ENCODE data around the gene EDEM1. TPM values are rescaled to one million over a fixed set of nuclear protein-coding genes. Genes with fewer than 3 reads are reported as not detected.
"Not testable (repeated sequence)": the region's sequence is repeated elsewhere in the genome, so short reads cannot be mapped to it uniquely, and the experiment has no call there.

EDEM1 gene
- total RNA-seq, 1 experiment from 2014 or later: 22.4 TPM

DNA sequence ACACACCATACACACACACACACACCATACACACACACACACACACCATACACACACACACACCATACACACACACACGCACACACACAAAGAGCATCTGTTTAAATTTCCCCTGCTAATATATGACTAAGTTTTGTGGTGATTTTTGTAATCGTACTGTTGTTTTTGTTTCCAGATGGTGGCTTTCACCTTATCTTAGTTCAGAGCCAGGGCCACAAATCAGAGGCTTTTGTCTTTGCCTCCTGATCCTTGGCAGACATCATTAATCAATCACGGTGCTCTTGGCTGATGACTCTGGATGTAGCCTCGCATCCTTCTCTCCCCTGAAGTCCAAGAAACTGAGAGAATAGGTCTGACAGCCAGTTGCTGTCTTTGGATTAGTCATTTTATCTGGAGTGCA, 52.1 kb downstream of the EDEM1 start:
- H3K4me1 Mint-ChIP-seq: no peaks in the 10 kb centered on the region
- peaks cover 16% of the 10 kb centered on the region for H3K27me3 Mint-ChIP-seq (ENCODE audit: low read depth)
- ATAC-seq: no peak
- H3K4me3 Mint-ChIP-seq: no peak overlapping the region
- peaks cover 44% of the 10 kb centered on the region for H3K9me3 Mint-ChIP-seq
- no peak for TF ChIP-seq MLX (CRISPR knock-in tag; IDR thresholded peaks at IDR 0.05)
- TF ChIP-seq ZNF532 (CRISPR knock-in tag; IDR thresholded peaks at IDR 0.05; ENCODE audit: borderline replicate concordance): no peak
- peaks cover 21% of the 10 kb centered on the region for H3K36me3 Mint-ChIP-seq
- ChIA-PET POLR2A (no interaction called here), CTCF (no interaction called here)
- H3K27ac Mint-ChIP-seq: no peak overlapping the region
- DNase-seq (ENCODE audit: low spot score): no peak

- ATAC-seq (no peak), DNase-seq (ENCODE audit: low spot score) (no peak)
- POLR2A ChIA-PET: no interaction called here
- Mint-ChIP-seq H3K27me3 (ENCODE audit: low read depth) (peaks cover 16% of the 10 kb centered on the region), H3K4me1 (no peaks in the 10 kb centered on the region), H3K36me3 (peaks cover 21% of the 10 kb centered on the region), H3K9me3 (peaks cover 54% of the 10 kb centered on the region), H3K4me3 (no peak overlapping the region), H3K27ac (no peak overlapping the region)
- TF ChIP-seq ATF6 (CRISPR knock-in tag; IDR thresholded peaks at IDR 0.05) (no peak), NR3C1 (CRISPR knock-in tag; conservative IDR thresholded peaks at IDR 0.05; ENCODE audit: low read depth) (no peak), ZBTB21 (CRISPR knock-in tag; IDR thresholded peaks at IDR 0.05; ENCODE audit: borderline replicate concordance) (no peak), GRHL2 (CRISPR knock-in tag; IDR thresholded peaks at IDR 0.05; ENCODE audit: insufficient replicate concordance, severe bottlenecking) (no peak), ZNF232 (CRISPR knock-in tag; IDR thresholded peaks at IDR 0.05) (no peak), FOXP1 (CRISPR knock-in tag; IDR thresholded peaks at IDR 0.05; ENCODE audit: borderline replicate concordance) (no peak), SMAD4 (CRISPR knock-in tag; IDR thresholded peaks at IDR 0.05) (no peak), TP53 (CRISPR knock-in tag; IDR thresholded peaks at IDR 0.05) (no peak)
- TF ChIP-seq, protein P1, sequence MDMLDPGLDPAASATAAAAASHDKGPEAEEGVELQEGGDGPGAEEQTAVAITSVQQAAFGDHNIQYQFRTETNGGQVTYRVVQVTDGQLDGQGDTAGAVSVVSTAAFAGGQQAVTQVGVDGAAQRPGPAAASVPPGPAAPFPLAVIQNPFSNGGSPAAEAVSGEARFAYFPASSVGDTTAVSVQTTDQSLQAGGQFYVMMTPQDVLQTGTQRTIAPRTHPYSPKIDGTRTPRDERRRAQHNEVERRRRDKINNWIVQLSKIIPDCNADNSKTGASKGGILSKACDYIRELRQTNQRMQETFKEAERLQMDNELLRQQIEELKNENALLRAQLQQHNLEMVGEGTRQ (CRISPR knock-in tag; IDR thresholded peaks at IDR 0.05): no peak
- TF ChIP-seq, protein P2, sequence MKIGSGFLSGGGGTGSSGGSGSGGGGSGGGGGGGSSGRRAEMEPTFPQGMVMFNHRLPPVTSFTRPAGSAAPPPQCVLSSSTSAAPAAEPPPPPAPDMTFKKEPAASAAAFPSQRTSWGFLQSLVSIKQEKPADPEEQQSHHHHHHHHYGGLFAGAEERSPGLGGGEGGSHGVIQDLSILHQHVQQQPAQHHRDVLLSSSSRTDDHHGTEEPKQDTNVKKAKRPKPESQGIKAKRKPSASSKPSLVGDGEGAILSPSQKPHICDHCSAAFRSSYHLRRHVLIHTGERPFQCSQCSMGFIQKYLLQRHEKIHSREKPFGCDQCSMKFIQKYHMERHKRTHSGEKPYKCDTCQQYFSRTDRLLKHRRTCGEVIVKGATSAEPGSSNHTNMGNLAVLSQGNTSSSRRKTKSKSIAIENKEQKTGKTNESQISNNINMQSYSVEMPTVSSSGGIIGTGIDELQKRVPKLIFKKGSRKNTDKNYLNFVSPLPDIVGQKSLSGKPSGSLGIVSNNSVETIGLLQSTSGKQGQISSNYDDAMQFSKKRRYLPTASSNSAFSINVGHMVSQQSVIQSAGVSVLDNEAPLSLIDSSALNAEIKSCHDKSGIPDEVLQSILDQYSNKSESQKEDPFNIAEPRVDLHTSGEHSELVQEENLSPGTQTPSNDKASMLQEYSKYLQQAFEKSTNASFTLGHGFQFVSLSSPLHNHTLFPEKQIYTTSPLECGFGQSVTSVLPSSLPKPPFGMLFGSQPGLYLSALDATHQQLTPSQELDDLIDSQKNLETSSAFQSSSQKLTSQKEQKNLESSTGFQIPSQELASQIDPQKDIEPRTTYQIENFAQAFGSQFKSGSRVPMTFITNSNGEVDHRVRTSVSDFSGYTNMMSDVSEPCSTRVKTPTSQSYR (CRISPR knock-in tag; IDR thresholded peaks at IDR 0.05): no peak
- TF ChIP-seq, protein P3, sequence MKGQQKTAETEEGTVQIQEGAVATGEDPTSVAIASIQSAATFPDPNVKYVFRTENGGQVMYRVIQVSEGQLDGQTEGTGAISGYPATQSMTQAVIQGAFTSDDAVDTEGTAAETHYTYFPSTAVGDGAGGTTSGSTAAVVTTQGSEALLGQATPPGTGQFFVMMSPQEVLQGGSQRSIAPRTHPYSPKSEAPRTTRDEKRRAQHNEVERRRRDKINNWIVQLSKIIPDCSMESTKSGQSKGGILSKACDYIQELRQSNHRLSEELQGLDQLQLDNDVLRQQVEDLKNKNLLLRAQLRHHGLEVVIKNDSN (CRISPR knock-in tag; IDR thresholded peaks at IDR 0.05): no peak
- CTCF ChIA-PET: no interaction called here
Measured at GRCh38 chr3:5240740-5241139, 53.2 kb downstream of the EDEM1 start.

DNA sequence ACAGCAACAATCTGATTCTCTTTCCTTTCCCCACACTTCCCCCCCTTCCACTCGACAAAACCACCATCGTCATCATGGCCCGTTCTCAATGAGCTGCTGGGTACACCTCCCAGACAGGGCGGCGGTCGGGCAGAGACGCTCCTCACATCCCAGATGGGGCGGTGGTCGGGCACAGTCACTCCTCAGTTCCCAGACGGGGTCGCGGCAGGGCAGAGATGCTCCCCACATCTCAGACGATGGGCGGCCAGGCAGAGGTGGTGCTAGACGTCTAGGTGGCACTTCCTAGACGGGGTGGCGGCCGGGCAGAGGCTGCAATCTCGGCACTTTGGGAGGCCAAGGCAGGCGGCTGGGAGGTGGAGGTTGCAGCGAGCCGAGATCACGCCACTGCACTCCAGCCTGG, 55.3 kb downstream of the EDEM1 start:
- not testable (repeated sequence) for H3K27ac Mint-ChIP-seq

More for the DNA sequence above, 55.3 kb downstream of the EDEM1 start:
- DNase-seq (ENCODE audit: low spot score); POLR2A ChIA-PET; H3K4me3 Mint-ChIP-seq; H3K4me1 Mint-ChIP-seq; CTCF ChIA-PET; ATAC-seq: not testable (repeated sequence)
- peaks cover 64% of the 10 kb centered on the region for H3K9me3 Mint-ChIP-seq
- peaks cover 24% of the 10 kb centered on the region for H3K36me3 Mint-ChIP-seq
- H3K27me3 Mint-ChIP-seq (ENCODE audit: low read depth): peaks cover 14% of the 10 kb centered on the region

Data from WTC11 (cell line).